GM18517 (cell line): ENCODE results near the gene PHLDA3.

ENCODE experiments used
- ATAC-seq: cut with Tn5 transposase; IDR thresholded peaks from one replicate; pipeline ENCODE4 v1.9.1; 2021; ENCODE audit warnings: mild to moderate bottlenecking, moderate library complexity; ENCODE audit not compliant: unreplicated experiment

The PHLDA3 gene

GRCh38 chr1:201436393-201436792 lies 32.6 kb downstream of the PHLDA3 start:
- no peak for ATAC-seq

GRCh38 chr1:201434266-201434665 lies 34.7 kb downstream of the PHLDA3 start:
- ATAC-seq, result no peak

- ATAC-seq, result no peak
Observed at GRCh38 chr1:201433609-201434008, 35.4 kb downstream of the PHLDA3 start.

- no peak for ATAC-seq
Observed at GRCh38 chr1:201430776-201431175, 38.2 kb downstream of the PHLDA3 start.

GRCh38 chr1:201429736-201430501 lies 39.1 kb downstream of the PHLDA3 start:
- ATAC-seq, result no peak

- ATAC-seq, result no peak
Observed at GRCh38 chr1:201427963-201428362, 41.0 kb downstream of the PHLDA3 start.

- ATAC-seq, result no peak
Observed at GRCh38 chr1:201426479-201427310, 42.3 kb downstream of the PHLDA3 start.

GRCh38 chr1:201424146-201424545 lies 44.8 kb downstream of the PHLDA3 start:
- ATAC-seq, result no peak

- ATAC-seq, result no peak
Observed at GRCh38 chr1:201423655-201424054, 45.3 kb downstream of the PHLDA3 start.

- ATAC-seq, result no peak
Observed at GRCh38 chr1:201422436-201423030, 46.5 kb downstream of the PHLDA3 start.

- ATAC-seq, result no peak
Observed at GRCh38 chr1:201422026-201422425, 47.0 kb downstream of the PHLDA3 start.

- ATAC-seq, result no peak
Observed at GRCh38 chr1:201421041-201421440, 47.9 kb downstream of the PHLDA3 start.

- no peak for ATAC-seq
Observed at GRCh38 chr1:201420608-201421002, 48.4 kb downstream of the PHLDA3 start.

GRCh38 chr1:201419746-201420607 lies 49.0 kb downstream of the PHLDA3 start:
- ATAC-seq, result no peak

- ATAC-seq, result no peak
Observed at GRCh38 chr1:201419256-201419655, 49.7 kb downstream of the PHLDA3 start.

GRCh38 chr1:201418461-201418860 lies 50.5 kb downstream of the PHLDA3 start:
- no peak for ATAC-seq
